Measurements from ENCODE around the gene KIAA0513.

Gene KIAA0513

DNA sequence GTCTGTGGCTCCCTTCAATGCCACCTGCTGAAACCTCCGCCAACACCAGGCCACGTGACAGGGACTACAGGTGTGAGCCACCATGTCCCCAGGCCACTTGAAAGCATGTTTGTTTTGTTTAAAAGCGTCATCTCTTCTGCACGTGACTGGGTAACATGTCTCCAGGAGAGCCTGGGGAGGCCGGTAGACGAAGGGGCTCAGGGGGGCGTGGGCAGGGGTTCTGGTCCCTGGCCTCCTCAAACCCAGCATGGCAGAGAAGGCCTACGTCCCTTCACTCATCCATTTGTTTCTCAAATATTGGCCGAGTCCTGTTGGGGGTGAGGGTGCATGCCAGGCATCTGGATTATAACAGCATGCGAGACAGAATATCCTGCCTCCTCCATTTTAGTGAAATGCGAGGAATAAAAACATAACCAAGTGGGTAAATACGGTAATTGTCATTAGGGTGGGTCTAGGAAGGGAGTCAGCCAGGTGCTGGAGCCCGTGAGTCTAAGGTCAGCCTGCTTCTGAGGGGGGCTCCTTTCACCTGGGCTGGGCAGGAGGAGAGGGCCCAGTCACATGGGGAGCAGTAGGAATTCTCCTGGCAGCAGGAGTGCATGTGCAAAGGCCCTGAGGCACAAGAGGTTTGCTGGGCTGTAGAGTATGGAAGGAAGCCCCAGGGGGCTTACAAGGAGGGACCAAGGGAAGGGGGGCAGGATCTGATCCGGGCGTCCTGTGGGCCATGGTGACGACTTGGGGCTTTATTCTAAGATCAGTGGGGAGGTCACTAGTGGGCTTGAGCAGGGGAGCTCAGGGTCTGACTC, 111.4 kb downstream of the KIAA0513 start:
- DNase-seq, result no peak

DNA sequence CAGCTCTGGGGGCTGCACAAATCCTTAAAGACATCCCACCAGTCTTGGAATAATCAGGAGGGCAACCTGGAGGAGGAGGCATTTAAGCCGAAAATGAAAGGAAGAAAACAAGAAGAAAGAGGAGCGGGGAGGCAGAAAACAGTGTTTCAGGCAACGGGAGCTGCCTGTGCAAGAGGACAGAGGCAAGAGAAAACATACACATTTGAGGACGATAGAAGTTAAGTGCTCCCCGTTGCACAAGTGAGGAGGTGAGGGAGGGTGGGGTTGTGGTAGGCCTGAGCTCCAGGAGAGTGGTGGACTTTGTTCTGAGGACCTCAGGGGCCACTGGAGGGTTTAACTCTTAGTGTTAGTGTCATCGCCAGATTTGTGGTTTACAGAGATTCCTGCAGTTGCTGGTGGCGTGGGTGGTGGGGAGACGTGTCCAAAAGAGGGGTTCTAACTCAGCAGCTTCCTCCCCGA, 112.3 kb downstream of the KIAA0513 start:
- no peak for DNase-seq

DNA sequence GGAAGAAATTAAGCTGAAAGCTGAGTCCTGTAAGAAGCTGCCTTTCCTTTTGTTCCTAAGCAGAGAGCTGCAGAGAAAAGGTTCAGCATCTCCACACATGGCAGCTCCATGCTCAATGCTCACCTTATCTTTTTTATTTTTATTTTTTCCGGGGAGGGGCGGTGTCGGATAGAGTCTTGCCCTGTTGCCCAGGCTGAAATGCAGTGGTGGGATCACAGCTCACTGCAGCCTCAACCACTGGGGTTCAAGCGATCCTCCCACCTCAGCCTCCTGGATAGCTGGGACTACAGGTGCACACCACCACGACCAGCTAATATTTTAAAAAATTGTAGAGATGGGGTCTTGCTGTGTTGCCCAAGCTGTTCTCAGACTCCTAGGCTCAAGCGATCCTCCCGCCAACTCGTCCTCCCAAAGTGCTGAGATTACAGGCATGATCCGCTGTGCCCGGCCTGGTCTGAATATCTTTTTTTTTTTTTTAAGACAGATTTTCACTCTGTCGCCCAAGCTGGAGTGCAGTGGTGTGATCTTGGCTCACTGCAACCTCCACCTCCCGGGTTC, 112.9 kb downstream of the KIAA0513 start:
- DNase-seq, result no peak

DNA sequence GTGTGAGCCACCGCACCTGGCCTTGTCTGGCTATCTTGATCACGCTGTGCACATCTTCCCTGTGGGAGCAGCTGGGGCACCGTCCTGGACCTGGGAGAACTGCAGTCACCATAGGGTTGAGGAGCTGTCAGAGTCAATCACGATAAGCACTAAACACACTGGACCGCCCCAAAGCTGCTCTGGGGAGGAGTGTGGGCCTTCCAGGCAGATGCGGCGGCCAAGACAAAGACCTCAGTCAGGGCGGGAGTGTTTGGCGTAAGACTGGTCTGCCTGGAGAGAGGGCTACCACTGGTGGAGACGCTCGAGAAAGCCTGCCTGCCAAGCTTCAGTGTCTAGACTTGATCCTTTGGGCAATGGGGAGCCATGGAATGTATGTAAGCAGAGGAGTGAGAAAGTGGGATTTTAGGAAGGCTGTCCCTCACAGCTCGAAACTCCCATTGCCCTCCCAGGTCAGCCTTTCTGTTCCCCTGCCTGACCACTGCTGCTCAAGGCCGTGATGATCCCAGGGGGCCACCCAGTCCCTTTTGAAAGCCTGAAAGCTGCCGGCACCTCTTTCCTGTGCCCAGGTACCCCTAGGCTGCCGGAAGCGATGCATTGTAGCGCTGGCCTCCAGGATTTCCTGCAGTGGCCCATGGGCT, 114.0 kb downstream of the KIAA0513 start:
- no peak for DNase-seq

DNA sequence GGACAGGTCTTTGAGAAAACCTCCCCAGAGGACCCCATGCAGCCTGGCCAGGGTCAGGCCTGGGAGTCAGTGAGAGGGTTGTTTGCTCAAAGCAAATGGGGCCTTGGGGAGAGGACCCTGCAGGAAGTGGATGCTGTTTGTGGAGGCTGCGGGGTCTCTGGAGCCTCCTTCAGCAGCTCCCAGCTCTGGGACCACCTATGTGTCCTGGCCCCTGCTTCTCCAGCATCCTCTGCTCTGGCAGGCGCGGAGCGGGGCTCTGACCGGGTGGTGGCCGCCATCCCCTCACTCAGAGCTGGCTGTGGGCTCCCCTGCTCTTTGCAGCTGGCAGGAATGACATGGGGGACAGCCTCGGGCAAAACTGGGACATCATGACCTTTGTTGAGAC, 114.5 kb downstream of the KIAA0513 start:
- DNase-seq, result no peak

DNA sequence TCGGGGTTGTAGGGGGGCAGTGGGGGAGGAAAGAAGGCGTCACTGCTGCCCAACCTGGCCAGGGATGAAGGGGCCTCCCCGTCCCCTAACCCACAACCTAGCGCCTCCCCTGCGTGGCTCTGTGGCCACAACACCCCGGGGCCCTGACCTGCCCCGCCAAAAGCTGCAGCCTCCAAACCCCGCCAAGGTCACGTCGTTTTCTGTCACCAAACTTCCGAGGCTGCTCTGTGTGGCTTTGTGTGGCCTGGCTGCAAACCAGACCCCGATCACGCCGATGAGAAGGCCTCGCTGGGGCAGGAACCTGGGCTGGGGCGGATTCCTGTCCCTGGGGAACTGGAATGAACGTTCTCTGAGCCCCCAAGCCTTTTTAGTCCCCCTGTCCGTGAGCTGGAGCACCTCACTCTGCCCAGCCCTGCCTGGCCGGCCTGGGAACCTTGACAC, 115.2 kb downstream of the KIAA0513 start:
- DNase-seq, result no peak
